Transverse colon (tissue), 4 donors: ENCODE results near the gene SRRM4.

Source experiments
- CTCF ChIP-seq, 5 experiments: fragments of 200-600 bp in 3 of 5; fragments of 450-650 bp in 2 of 5; sonication (generic) in 3 of 5; IDR thresholded peaks; 1 replicate in 2 of 5; 2 replicates in 3 of 5; pipeline ENCODE4 v1.5.1; 2016 to 2017; ENCODE audit warnings: antibody characterized with exemption in 5 of 5, inconsistent platforms in 3 of 5, mild to moderate bottlenecking in 2 of 5, moderate library complexity in 1 of 5
- EP300 ChIP-seq: sonication (generic); formaldehyde crosslinking; IDR thresholded peaks from one replicate; pipeline ENCODE4 v1.6.1; 2017; ENCODE audit warnings: antibody characterized with exemption, low read depth
- POLR2A ChIP-seq: fragments of 450-650 bp; IDR thresholded peaks from one replicate; pipeline ENCODE4 v1.6.1; 2016; ENCODE audit warnings: antibody characterized with exemption, mild to moderate bottlenecking, moderate library complexity
- POLR2AphosphoS5 ChIP-seq, 3 donors: sonication (generic); formaldehyde crosslinking; IDR thresholded peaks; one replicate each; pipeline ENCODE4 v1.6.1; 2016; ENCODE audit warnings: antibody characterized with exemption in 3 of 3

- no peak for TF ChIP-seq POLR2A
- TF ChIP-seq CTCF (IDR thresholded peaks at IDR 0.05): no peak
- TF ChIP-seq POLR2AphosphoS5 (IDR thresholded peaks at IDR 0.05): no peak
- no peak for TF ChIP-seq EP300
Measured at GRCh38 chr12:119157978-119158377, 176.6 kb downstream of the SRRM4 start.
